ENCODE data around the gene SAP30.
A peak's percentile ranks its signal among the peaks of the same experiment; 100 is the strongest.

Gene SAP30

DNA sequence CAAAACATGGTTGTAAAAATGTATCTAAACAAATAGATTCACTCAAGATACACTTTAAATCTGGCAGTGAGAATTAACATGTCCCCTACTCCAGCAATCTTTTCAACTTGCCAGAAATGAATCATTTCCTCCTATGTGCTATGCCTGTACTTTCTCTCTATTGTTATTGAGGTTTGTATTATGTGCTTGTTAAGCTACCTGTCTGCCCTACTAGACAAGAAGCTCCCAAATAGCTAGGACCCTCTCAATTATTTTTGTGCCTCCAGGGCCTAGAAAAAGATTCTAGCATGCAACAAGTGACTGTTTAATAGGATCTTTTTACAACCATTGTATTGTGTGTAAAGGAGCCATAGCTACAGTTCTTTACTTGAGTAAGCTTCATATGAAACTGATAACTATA, 3.5 kb upstream of the SAP30 start:
- no peak for DNase-seq (ENCODE audit: low read depth)

DNA sequence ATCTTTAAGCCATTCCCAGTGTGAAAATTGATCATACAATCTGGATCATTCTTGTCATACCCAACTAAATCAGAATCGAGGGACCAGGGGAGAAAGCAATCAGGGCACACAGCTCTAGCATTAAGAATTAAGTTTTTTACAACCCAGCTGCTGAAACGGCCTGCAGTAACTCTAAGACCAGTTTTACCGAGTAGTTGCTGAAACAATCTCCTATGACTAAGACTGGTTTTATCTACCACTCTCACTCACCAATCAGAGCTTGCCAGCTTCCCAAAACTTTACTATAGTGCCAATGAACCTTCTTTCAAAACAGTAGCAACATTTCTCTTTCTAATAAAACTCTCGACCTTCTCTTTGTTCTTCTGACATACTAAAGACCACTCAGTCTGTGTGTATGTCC, 2.8 kb upstream of the SAP30 start:
- DNase-seq (ENCODE audit: low read depth): no peak

DNA sequence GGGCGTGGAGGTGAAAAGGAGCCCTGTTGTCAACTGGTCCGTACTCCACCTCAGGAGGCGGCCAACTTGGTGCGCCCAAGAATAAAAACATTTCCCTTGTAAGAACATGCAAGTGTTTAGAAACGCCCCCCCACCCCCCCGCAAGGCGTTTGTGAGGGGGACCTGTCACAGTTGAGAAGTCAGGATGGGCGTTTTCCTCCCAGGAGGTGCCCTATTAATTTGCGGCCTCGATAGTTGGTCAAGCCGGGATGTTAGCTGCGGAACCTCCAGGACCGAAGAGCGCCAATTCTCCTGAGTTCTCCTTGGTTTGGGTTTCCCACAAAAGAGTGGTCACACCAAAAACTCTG, 651 bp upstream of the SAP30 start:
- DNase-seq (ENCODE audit: low read depth): peak; percentile 30

DNA sequence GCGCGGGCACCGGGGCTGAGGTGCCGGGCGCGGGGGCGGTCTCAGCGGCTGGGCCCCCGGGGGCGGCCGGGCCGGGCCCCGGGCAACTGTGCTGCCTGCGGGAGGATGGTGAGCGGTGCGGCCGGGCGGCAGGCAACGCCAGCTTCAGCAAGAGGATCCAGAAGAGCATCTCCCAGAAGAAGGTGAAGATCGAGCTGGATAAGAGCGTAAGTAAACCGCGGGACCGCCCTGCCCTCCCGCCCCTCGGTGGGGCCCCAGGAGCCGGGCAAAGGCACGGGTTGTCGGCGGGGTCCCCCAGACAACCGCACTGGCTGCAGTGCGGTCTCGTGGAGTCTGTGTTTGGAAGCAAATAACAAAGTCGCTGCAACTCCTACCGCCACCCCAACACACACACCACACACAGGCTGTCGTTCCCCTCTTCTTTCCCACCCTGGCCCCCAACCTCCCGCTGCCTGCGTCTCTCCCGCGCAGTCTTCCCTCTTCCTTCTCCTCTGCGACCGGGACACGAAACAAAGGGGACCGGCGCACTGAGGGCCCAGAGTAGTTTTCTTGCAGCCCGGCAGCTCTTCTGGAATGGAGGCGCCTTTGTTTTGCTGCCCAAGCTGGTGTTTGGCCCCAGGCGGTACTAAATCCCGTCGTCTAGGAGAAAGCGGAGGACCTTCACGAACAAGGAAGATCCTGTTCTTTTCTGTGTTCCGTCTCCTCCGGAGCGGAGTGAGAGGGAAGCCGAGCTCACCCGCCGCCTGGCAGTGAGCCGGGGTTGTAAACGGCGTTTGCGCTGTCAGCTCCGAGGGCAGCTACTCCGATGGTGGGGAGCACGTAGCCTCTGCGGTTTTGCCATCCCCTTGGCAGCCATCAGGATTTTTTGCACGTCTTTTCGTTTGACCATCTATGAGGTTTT, 788 bp downstream of the SAP30 start:
- DNase-seq (ENCODE audit: low read depth): no peak

DNA sequence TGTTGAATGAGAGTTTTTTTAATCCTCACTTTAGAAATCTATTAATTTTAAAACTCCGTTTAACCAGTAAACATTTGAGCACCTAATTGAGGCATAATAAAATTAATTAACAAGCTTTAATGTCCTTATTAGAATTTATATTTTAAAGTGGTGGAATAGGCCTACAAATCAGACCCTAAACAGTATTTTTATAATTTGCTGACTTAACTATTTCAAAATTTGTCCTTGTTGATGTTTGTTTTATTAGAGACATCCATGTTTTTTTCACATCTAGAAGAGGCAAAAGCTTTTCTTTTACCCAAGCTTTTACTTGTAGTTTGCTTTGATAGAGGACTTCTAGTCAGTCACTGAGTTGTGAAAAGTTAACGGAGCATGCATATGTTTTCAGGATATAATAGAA, 3.8 kb downstream of the SAP30 start:
- no peak for DNase-seq (ENCODE audit: low read depth)

DNA sequence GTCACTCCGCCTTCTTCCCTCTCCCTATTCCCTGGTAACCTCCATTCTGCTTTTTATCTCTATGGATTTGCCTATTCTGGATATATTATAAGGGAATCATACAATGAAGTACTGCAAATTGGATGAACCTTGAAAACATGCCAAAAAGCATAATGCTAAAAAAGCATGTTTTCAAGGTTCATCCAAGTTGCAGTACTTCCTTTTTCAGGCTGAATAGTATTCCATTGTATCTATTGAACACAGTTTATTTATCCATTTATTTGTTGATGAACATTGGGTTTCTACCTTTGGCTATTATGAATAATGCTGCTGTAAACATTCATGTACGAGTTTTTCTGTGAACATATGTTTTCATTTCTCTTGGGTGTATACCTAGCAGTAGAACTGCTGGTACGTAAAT, 9.2 kb downstream of the SAP30 start:
- DNase-seq (ENCODE audit: low read depth): no peak

DNA sequence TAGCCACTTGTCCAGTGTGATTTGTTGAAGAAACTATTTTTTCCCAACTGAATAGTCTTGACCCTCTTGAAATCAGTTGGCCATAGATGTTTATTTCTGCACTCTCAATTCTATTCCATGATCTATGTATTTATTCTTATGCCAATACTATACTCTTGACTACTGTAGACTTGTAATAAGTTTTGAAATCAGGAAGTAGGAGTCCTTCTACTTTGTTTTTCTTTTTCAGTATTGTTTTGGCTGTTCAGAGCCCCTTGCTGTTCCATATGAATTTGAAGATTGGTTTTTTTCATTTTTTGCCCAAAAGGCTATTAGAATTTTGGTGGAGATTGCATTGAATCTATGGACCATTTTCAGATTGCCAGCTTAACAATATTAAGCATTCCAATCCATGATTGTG, 10.2 kb downstream of the SAP30 start:
- DNase-seq (ENCODE audit: low read depth): no peak

DNA sequence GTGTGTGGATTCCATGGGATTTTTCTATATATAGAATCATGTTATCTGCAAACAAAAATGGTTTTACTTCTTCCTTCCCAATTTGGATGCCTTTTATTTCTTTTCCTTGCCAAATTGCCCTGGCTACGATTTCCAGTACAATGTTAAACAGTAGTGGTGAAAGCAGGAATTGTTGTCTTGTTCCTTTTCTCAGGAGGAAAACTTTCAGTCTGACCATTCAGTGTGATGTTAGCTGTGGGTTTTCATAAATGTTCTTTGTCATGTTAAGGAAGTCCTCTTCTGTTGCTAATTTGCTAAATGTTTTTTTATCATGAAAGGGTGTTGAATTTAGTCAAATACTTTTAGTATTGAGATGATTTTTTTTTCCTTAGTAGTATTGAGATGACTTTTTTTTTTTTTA, 10.9 kb downstream of the SAP30 start:
- DNase-seq (ENCODE audit: low read depth): no peak

DNA sequence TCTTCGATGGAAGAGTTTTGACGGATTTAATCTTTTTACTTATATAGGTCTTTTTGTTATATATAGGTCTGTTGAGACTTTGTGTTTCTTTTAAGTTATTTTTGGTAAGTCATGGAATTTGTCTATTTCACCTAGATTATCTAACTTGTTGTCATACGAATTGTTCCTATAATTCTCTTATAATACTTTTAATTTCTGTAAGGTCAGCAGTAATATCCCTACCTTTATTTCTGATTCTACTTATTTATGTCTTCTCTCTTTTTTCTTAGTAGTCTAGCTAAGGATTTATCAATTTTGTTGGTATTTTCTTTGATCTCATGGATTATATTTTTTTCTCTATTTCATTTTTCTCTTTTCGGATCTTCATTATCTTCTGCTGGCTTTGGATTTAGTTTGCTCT, 11.6 kb downstream of the SAP30 start:
- DNase-seq (ENCODE audit: low read depth): no peak

DNA sequence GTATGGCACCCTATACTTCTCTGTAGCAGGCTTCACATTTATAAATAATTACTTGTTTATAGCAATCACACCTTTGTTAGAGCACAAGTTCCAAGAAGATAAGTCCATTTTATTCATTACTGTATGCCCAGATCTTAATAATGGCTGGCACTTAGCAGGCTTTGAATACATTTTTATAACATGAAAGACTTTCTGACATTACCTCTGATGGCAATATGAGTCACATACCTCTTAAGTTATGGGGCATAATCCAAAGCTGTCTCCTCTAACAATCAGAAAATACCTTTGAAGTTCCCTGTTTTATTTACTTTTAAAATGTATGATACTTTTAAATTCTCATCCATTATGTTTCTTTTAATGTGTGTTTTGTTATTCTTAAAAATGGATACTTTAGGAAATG, 16.0 kb downstream of the SAP30 start:
- DNase-seq (ENCODE audit: low read depth): no peak

DNA sequence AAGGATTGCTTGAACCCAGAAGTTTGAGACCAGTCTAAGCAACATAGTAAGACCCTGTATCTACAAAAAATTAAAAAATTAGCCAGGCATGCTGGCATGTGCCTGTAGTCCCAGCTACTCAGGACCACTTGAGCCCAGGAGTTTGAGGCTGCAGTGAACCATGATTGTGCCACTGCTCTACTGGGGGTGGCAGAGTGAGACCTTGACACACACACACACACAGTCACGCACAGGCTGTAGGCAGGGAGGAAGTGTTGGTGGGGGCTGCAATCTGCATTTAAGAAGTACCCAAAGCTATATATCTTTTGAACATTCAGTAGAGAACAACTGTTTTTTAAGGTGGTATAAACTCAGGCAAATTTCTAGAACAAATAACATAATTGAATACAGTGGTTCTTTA, 20.9 kb downstream of the SAP30 start:
- DNase-seq (ENCODE audit: low read depth): no peak

DNA sequence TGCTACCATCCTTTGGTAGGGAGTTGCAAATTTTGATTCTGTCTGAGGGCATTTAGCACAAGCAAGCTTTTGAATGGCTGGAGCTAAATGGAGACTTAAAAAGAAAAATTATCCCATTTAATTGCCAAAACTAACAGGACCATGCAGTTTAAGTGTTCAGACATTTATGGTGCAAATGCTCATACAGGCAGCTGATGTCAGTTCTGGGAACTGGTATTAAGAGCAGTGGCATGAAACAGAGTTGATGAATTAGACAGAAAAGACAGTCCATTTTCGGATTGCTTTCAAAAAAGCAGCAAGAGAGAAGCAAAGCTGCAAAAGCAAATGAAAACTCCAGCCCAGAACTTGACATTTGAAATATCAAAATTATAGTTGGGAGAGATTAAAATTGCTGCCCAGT, 26.9 kb downstream of the SAP30 start:
- no peak for DNase-seq (ENCODE audit: low read depth)

DNA sequence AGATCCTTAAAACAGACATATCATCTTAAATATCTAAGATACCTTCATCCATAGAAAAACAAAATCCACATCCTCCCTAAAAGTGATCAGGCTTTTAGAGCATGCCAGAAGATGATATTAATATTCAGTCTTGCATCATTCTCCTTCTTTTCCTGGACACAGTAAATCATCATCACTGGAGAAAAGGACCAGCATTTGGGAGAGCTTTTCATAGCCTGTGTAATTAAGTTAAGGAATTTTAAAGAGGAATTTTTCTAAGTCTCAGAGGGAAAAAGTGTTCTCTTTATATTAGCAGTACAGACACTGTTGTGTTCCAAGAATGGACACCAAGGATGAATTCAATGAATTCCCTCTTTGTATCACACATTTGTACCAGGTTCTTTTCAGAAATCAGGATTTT, 27.5 kb downstream of the SAP30 start:
- DNase-seq (ENCODE audit: low read depth): no peak

DNA sequence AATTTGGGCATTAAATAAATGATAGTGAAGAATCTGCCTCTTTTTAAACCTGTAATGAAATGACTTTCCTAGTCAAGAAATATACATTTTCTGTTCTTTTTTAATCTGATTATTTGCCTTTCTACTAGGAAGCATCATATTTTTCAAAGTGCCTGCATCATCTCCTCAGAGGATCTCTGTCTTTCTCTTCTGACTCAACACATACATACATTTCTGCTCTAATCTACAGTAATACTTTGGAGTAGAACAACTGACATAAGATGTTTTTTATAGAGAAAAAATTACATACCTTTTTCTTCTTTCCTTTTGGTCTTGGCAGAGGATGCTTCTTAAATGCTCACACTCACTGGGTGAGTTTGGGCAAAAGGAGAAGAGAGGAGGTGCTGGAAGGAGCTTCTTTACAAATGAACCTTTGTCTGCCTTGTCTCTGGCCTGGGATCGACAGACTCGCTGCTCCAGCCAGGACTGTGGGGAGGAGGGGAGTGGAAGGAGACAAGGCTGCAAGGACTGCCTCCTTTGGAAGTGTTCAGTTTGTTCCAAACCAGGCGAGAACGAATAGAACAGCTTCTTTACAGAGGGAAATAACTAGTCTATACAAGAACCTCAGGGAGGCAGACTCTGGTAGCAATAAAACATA, 28.1 kb downstream of the SAP30 start, which contains the start of gene SCRG1:
TSS of gene SCRG1 (minus strand) at position 338 of the 637 bp plus-strand sequence. CDS start 7,702 bp downstream, outside the sequence.
- no peak for DNase-seq (ENCODE audit: low read depth)

DNA sequence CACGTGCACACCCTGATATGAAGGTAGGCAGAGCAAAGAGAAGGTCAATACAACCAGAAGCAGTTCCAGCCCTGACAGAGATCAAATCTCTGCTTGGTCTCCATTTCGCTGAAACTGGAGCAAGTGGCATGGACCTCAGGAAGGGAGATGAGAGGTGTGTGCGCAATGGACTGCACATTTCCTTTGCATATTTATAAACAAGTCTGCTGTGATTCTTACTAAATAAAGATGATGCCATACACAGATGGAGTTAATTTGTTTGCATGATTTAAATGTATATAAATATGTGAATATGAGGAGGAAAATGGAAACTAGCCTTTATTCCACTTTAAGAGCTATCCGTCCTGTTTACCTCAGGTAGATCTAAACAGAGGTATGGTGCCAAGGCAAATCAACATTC, 30.3 kb downstream of the SAP30 start:
- no peak for DNase-seq (ENCODE audit: low read depth)

DNA sequence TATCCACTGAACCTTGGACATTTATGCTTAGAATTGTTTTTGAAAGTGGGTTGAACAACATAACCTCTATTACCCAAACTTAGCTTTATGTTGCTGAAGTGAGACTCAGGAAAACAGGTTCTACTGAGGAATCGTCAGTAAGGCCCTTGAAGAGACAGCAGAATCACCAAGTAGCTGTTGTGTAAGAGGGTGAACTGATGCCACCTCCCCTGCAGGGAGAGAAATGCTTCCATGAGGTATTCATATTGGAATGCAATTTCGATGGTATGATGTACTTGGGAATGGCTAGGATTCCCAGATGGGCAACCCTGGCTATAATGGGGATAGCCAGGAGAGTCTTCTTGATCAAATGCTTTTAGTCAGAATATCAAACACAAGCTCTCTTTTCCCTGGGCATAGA, 32.3 kb downstream of the SAP30 start:
- no peak for DNase-seq (ENCODE audit: low read depth)

DNA sequence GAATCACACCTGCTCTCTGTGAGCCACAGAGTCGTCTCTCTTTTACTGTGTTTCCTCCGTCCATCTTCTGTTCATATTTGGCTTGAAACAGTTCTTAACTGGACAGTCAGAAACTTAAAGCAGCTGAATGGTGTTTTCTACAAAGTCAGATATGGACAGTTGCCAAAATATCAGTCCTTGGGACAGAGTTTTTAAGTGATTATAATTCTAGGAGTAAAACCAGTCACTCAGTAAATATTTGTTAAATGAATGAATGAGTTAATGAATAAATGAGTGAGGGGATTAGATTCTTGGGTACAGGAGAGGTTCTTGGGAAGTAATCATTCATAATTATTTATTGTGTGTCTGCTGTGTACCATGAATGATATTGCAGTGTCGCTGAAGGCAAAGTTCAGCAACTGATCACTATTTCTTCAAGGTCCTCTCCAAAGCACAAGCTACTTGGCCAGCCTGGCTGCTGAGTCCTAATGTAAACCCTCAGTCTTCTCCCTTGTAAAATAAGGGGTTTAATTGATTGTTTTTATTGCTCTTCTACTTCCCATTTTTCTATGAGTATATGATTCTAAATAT, 33.6 kb downstream of the SAP30 start:
- no peak for DNase-seq (ENCODE audit: low read depth)

DNA sequence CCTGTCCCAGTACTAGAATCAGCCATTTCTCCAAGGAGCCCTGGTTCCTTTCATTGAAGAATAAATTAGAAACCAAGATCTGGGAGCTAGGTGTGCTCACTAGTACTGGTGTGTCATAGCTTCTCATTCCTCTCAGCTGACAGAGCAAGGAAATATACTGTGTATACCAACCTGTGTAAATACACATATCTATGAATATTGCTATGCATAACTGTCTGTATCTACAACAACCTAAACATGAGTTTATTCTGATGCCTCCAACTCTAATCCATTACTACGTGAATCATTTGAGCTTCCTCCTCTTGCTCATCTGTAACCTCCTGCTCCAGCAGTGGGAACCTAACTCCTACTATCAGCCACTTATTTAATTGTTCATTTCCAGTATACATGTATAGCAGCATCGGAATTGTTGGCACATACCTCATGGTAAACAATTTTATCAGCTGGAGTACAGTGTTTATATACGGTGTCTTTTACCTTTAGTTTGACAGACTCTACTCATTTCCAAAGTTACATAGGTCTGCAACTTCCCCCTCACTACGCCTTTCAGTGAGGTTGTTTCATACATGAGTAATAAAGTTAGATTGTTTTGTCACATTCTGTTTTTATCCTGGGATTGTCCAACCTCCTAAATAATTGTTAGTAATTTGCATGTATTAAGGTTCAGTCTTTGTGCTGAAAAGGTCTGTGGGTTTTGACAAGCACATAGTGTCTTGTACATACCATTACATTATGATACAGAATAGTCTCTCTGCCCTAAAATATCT, 35.3 kb downstream of the SAP30 start:
- DNase-seq (ENCODE audit: low read depth): no peak

DNA sequence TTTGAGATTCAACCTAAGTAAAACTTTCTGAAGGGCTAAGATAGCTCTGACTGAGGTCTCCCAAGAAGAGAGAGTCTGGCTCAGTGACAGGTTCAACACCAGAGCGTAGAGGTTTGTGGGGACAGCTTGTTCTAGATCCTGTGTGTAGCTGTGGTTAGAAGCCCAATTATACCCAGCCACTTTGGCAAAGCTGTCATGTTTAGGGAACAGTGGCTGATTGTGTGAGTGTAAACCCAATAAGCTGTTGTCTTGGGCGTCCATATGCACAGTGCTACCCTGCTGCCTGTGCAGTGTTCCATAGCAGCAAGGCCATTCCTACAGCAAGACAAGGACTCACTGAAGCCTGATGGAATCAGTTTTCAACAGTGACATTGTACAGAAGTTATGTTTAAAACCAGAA, 39.3 kb downstream of the SAP30 start:
- no peak for DNase-seq (ENCODE audit: low read depth)

DNA sequence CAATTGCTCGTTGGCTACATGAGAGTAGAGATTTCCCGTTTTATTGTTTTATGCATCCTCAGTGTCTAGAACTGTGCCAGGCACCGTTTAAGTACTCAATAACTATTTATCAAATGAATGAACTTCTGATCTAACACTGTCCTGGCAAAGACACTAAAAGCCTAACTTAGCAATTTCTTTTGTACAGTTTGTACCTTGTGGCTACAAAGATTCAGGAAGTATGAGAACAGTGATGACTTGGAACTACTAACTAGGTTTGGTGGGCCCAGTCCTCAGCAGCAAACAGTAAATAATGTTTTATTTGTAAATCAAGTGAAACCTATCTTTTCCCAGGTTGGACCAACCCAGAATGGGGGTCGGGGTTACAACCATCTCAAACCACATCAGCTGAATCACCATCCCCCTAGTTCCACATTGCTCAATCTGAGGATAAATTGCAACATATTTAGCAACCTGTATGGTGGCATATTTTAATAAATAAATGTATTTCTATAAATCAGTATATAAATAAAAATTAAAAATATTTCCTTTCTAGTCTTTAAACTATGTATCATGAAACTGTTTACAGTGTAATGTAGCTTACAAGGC, 40.4 kb downstream of the SAP30 start:
- DNase-seq (ENCODE audit: low read depth): no peak

DNA sequence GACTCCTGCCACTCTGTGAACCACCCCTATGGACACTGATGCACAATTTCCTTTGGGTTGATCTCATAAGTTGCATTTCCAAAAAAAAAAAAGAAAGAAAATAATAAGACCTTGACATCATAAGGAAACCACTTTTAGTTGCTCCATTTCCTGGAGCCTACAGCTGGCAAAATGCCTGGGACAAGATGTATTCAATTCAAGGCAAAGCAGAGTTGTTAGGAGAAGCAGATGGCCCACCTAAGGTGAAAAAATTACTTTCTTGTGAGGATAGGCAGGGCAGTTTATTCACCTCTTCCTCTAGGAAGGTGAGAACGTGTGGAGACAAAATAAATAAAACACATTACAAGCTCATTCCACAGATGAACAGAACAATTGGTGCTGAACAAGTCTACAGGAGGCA, 42.3 kb downstream of the SAP30 start:
- DNase-seq (ENCODE audit: low read depth): no peak

DNA sequence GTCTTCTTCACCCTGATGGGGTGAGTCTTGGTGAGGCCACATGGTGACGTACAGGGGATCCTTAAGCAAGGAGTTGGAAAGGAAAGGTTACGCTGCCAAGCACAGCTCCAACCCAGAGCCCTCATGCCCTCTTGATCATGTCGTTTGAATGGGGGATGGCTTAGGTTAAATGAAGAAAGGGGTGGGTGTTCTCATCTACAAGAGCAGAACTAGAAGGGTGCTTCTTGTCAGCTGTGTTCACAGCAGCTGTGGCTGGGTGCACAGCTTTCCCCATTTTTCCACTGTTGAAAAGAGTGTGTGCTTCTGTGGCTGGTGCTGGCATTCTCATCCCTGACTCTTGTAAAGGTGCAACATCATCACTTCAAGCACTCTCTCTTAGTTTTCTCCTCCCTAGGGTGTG, 43.7 kb downstream of the SAP30 start:
- DNase-seq (ENCODE audit: low read depth): no peak

Measured in stimulated activated CD8-positive, alpha-beta memory T cell treated with anti-CD3 and anti-CD28 coated beads, Interleukin-7, amount 100 ng/mL, for 24 hours (primary cell).